Stimulated activated CD4-positive, alpha-beta T cell treated with anti-CD3 and anti-CD28 coated beads, Interleukin-4, amount 100 ng/mL, for 4 hours (primary cell): Measurements from ENCODE around the gene FAM168B.
"Not testable (repeated sequence)": the region's sequence is repeated elsewhere in the genome, so short reads cannot be mapped to it uniquely, and the experiment has no call there.

ENCODE experiments used
- DNase-seq, 2 experiments: peaks; one replicate each; pipeline ENCODE4 v3.0.0-alpha.2; 2020

The FAM168B gene, protein sequence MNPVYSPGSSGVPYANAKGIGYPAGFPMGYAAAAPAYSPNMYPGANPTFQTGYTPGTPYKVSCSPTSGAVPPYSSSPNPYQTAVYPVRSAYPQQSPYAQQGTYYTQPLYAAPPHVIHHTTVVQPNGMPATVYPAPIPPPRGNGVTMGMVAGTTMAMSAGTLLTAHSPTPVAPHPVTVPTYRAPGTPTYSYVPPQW

DNA sequence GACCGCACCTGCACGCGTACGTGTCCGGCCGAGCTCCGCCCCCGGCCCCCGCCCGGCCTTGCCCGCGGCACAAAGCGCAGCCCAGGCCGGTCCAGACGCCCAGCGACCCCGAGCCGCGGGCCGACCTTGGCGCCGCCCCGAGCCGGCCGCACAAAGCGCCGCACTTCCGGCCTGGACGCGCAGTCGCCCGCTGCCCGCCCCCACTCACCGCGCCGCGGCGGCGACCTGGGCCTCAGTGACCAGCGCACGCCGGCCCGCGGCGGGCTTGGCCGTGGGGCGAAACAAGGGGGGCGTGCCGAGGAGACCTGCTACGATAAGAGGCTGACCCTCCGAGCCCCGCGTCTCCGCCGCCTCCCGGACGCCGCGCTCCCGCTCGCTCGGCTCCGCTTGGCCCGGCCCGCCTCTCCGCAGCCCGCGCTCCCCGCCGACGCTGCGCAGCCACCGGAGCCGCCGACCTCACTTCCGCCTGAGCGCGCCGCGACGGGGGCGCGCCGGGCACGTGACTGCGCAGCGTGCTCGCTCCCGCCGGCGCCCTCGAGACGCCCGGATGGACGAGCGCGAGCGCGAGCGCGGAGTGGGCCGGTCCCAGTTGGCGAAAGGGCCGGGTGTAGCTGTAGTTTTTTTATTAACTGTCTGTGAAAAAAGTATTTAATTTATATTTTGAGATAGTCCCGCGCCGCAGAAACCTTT, at the start of gene FAM168B:
Gene FAM168B (minus strand): TSS at position 455 of the 690 bp plus-strand sequence. CDS start 10,814 bp downstream, outside the sequence.
- DNase-seq: peak; percentile 83 to 88

DNA sequence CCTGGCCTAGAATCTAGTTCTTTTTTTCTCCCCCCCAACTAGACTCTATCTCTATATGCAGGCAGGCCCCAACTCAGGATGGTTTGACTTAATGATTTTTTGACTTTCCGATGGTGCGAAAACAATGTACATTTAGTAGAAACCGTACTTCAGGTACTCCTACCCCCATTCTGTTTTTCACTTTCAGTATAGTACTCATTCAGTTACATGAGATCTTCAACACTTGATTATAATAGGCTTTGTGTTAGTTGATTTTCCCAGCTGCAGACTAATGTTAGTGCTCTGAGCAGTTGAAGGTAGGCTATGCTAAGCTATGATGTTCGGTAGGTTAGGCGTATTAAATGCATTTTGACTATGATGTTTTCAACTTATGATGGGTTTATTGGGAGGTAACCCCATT, 49.6 kb upstream of the FAM168B start:
- DNase-seq: no peak

DNA sequence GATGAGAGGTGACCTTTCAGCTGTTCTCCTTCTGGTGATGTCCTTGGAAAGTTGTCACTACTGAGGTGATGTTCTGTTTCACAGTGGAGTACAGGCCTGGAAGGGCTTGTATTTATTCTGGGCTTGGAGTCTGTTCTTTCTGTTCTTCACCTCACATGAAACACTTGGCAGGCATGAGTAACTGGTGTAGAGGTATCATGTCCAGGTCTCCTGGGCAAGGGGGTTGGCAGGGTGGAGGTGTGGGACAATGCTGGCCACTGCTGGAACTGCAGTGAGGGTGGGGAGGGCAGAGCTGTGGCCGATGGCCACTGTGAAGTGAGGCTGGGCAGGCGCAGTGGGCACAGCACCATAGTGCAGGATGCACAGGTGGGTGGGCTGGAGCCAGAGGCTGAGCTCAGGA, 47.3 kb upstream of the FAM168B start:
- DNase-seq: no peak

DNA sequence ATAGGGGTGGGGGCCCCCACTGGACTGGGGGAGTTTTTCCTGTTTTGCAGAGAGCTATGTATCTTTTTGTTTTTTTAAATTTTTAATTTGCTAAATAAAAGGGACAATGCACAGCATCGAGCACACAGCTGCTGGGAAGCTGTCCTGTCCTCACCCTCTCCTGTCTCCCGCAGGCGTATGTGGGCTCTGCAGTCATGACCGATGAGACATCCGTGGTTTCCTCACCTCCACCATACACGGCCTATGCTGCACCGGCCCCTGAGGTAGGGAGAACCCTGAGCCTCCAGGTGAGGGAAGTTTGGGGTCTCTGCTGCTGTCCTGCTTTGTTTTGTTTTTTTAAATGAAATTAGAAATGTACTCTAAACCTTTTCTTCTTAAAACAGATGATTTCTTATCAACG, 39.5 kb upstream of the FAM168B start:
- DNase-seq: no peak

DNA sequence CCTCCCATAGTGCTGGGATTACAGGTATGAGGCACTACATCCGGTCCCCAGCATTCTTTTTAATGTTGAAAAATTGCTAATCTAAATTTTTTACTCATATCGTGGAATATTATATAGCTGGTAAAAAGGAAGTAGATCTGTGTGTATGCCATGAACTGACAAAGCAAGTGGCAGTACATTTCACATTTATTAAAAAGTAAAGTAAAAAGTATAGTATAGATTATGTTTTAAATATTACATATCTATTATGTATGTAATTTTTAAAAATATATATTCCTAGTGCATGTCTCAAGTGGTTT, 37.0 kb upstream of the FAM168B start:
- DNase-seq: no peak

DNA sequence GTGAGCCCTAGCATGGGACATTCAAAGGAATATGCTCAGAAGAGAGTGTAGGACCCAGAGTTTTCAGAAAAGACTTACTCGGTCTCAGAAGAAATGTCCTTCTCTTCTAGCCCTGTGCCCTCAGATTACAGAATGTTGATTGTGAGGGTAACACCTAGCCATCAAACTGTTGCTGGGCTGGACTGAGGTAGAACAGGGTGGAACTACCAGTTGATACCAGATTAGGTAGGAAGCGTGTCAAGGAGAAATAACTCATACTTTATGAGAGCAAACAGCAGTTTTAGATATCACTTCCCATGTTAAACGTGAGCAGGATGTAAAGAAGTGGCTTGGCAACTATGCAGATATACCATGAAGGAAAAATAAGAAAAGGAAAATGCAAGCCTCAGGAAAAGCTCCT, 34.7 kb upstream of the FAM168B start:
- DNase-seq: no peak

DNA sequence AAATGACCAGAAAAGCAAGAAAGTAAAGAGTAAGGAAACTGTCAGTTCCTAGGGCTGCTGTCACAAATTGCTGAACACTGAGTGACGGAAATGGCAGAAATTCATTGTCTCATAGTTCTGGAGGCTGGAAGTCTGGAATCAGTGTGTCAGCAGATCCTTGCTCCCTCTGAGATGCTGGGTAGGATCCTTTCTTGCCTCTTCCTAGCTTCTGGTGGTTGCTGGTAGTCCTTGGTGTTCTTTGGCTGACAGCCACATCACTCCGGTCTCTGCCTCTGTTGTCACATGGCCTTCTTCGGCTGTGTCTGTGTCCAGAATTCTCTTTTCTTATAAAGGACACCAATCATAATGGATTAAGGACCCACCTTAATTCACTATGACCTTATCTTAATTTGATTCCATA, 33.8 kb upstream of the FAM168B start:
- no peak for DNase-seq

DNA sequence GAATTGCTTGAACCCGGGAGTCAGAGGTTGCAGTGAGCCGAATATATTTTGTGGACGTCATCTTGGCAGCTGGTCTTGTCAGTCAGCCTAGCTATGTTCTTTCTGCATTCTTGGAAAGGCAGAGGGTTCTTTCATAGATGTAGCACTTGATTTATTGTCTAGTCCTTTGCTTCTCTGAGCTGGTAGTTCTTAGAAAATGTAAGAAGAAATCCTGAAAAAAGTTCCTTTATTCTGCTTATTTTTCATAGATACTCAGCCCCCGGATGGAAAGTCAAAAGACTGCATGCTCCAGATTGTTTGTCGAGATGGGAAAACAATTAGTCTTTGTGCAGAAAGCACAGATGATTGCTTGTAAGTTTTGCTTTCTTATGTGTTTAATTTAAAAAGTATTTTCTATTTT, 33.2 kb upstream of the FAM168B start:
- no peak for DNase-seq

DNA sequence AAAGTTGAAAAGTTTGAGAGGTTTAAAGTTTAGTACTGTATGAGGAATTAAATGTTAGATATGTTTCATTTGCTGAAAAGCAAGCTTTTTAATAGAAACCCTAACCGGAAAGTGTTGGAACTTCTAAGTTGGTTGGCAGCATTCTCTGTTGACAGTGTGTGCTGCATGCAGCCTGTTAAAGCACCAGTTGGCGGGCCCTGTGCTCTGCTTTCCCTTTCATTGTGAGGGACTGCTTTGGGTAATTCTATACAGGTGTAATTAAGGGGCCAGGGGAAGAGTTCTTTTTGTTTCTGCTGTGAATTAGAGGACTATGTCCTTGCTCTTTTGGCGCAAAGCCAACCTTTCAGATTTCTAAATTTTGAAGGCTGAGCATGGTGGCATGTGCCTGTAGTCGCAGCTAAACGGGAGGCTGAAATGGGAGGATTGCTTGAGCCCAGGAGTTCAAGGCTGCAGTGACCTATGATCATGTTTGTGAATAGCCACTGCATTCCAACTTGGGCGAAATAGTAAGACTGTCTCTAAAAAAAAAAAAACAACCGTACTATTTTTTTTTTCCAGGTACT, 32.0 kb upstream of the FAM168B start:
- DNase-seq: no peak

DNA sequence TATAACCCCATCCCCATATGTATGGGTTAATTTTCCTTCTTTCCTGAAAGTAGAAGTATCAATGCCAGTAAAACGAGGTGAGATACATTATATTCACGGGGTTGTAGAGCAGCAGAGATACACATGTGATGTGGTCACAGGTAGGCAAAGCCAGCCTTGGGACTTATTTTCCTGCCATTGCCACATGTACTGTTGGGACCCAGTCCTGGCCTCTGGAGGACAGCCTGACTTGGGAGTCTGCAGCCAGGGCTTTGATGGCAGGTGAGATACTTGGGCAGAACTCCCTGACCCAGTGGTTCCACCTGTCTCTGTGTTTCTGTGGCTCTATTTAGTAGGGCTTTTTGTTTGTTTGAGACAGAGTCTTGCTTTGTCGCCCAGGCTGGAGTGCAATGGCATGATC, 29.9 kb upstream of the FAM168B start:
- no peak for DNase-seq

DNA sequence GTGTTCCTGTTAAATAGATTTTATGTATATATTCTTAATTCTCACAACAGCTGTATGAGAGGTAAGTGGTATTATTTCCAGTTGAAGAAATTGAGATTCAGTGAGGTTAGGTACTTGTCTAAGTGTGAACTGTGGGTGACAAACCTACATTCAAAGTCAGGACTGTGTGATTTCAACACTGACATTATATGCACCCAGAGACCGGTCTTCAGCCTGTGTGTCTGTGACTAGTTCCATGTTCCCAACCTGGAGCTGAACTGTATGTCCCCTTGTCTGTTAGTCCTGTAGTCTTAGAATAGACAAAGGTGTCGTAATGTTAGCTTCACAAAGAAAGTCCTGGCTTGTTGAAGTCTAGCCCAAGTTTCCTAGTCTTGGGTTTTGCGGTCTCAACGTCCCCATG, 29.2 kb upstream of the FAM168B start:
- DNase-seq: no peak

DNA sequence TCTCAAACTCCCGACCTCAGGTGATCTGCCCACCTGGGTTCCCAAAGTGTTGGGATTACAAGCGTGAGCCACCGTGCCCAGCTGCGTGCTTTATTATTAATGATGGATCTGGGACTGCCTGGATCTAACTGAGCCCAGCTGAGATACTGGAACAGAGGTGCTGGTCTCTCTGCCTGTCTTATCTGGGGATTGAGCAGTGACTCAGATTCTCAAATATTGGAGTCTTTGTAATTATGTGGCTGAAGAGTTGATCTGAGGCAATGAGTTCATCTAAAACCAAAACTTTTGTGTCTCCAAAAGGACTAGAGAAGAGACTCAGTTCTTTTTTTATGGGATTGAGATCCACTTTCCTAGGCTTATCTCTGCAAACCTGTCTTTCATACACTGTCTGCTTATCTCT, 28.2 kb upstream of the FAM168B start:
- DNase-seq: no peak

DNA sequence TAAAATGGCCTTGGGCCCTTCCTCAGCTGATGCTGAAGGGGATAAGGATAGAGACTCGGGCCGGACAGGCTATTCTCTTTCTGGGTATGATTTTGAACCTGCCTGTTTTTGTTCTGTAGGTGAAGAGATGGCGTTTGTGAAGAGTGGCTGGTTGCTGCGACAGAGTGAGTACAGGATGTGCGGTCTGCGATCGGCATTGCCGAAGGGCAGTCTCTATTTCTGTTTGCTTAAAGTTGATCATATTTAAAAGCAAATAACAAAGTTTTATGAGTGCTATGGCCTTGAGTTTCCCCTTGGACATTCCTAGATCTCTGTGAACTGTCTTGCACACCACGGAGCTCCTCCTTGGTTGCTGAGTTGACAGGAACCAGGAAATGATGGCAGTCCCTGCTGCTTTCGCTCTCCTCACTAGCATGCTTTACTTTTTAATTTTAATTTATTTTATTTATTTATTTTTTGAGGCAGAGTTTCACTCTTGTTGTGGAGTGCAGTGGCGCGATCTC, 27.6 kb upstream of the FAM168B start:
- no peak for DNase-seq

DNA sequence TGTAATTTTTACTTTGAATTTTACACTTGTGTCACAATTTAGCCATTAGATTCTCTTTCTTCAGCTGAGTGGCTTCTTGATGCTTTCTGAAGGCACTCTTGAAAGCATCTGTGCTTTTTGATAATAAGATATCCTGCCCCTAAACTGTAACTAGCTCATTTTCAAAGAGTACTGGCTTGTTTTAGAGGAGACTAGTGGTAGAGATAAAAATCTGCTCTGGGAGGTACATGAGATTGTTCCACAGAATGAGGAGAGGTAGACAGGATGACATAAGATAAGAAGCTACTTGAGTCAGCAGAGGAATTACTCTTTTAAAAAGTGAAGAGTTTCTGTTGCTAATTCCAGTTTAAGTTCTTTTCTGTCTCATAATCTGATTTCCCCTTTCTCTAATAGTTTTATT, 22.5 kb upstream of the FAM168B start:
- no peak for DNase-seq

DNA sequence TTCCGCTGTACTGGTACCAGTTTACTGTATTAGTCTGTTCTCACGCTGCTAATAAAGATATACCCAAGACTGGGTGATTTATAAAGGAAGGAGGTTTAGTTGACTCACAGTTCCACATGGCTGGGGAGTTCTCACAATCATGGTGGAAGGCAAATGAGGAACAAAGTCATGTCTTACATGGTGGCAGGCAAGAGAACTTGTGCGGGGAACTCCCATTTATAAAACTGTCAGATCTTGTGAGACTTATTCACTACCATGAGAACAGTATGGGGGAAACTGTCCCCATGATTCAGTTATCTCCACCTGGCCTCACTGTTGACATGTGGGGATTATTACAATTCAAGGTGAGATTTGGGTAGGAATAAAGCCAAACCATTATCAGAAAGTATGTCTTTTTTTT, 21.7 kb upstream of the FAM168B start:
- not testable (repeated sequence) for DNase-seq

DNA sequence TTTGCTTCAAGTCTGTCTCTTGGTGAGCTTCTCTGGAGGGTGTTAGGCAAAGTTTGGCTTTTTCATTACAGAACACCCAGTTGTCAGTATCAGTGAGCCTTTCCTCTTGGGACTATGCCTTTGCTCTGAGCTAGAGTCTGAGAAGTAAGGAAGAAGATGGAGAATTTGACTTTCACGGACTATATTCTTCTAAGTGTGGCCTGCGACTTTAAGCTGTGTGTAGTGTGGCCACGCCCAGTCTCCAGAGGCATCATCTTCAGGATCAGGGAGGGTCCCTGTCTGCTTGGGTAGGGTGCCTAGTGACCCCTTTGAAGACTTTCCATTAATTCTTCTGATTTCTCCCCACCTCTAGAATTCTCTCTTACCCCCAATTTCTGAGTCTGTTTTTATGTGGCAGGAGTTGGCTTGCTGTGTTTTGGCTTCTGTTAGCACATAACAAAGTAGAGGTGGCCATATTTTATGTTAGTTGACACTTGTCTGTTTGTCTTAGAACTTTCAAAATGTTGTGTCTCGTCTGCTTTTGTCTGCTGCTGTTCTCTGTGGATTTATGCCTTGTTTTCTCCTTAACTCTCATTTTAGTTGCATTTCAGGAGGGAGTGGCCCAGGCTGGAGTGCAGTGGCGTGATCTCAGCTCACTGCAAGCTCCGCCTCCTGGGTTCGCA, 20.4 kb upstream of the FAM168B start:
- no peak for DNase-seq

DNA sequence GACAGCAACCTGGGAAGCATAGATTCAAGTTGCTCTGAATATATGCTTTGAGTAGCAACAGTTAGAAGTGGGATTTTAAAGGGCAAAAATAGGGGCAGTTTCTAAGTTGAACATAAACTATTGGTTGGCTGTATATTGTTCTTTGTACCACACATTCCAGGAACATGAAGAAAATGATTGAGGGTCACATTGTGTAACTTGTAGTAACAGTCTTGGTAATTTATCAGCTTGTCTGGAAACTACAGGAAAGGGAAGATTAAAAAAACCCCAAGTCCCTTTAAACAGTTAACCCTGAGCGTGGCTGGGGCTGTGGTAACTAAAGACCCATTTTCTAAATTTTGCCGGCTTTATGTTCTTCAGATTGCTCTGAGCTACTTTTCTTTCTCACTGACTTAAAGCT, 19.3 kb upstream of the FAM168B start:
- DNase-seq: no peak

DNA sequence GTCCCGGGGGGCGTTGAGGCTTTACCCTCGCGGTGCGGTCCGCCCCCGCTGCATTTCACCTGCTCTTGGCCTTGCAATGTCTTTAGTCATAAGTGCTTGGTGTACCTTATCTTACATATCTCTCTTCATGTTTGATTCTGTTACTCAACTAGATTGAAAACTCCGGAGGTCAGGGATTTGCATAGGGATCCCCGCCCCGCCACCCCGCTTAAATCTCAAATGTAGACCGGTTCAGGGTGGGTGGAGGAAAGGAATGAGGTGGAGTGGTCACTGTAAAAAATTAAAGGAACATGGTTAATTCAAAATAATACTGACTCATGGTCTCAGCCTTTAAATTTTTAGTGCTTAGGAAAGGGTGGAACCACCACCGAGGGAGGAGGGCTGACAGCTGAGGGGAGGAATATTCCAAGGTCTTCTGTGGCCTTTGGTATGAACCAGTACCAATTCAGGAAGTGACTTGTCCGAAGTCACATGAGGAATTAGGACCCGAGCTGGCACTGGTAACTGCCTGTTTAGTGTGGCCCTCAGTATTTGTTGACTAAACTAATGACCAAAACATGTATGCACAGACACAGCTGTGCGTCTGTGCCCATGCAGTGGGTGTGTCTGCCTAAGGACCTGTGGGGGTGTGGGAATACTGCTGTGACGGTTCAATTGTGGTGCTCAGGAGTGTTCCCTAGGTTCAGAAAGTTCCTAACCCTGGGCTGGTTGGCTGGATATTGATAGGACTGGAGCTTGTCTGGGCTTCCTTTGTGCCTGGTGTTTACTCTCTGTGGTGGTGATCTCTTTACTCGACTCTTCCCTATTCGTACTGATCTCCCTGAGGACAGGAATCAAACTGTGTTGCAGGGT, 12.9 kb upstream of the FAM168B start:
- peak; percentile 41 to 59 for DNase-seq

DNA sequence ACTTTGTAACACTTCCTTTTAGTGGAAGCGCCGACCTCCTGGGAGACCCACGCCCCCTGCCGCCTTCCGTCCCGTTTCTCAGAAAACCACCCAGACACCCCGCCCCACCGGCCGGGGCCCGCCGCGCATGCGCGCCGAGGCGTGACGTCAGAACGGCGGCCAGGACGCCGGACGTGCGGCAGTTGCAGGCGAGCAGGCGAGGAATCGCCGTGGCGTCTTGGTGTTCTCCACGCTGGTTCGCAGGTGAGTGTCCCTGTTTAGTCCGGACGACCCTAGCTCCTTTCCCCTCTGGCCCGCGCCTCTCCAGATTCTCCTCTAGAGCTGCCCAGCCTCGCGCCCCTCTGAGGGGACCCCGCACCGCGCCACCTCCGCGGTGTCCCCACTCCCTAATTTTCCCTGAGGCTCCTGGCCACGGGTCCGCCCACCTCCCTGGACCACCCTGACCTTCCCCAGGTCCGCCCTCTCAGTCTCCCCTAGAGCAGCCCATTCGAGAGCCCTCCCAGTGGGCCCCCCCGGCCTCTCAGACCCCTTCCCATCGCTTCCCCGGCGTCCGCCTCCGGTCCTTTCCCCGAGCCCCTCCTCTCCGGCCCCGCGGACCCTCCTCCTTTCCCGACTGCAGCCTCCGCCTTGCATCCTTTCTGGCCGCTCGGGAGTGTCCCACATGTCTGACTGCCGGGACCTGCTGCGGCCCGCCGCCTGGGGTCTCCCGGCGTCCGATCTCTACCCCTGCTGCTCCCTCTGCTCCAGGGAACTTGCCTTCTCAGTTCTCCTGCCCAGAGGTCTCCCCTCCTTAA, 12.1 kb upstream of the FAM168B start, which contains the start of gene PLEKHB2:
Gene PLEKHB2 (plus strand): TSS at position 181 of the 794 bp plus-strand sequence. CDS start 15,606 bp downstream, outside the sequence.
- DNase-seq: peak; percentile 90 to 93

DNA sequence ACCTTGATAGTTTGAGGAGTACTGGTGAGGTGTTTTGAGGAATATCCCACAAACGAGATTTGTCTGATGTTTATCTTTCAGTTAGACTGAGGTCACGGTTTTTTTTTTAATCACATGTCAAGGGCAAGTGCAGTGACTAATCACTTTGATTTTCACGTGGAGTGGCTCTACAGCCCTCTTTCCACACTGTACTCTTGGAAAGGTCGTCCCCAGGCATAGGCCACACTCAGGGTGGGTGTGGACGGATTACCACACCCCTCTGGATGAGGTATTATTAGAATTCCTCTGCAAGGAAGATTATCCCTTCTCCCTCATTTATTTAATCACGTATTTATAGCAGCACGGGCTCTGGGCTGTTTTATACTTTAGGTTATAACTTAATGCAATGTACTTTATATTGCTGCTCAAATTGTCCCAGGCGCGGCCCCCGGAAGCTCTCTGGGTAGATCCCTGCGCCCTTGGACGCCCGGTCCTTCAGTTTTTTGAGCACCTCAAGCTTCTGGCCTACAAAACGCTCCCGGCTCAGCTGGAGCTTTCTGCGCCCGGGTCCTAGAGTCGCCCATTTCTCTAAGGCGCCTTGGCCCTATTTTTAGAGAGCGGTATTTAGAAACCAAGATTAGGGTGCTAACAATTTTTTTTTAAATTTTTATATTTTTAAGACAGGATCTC, 11.4 kb upstream of the FAM168B start:
- DNase-seq: peak; percentile 23 to 62

DNA sequence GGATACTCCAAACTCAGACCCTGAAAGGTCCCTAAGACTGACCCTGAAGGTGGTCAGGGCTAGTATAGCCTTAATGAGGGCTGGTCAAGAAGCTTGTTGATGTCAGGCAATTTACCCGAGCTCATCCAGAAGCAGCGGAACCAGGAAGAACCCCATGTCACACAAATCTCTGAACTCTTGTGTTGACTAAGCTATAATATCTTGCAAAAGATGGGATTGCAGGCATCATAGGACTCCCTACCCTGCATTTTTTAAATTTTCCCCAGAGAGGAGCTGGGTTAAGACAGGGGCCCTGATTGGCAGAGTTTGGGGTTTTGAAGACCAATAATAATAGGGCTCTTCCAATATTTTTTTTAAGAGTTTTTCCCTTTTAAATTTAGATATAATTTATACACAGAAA, 9.9 kb upstream of the FAM168B start:
- DNase-seq: no peak
